Astrocyte (in vitro differentiated cells and primary cell): ENCODE measurements around the gene GIGYF2. TPM values are rescaled to one million over a fixed set of nuclear protein-coding genes. Genes with fewer than 3 reads are reported as not detected.

Experiments used
- DNase-seq: peaks from one replicate; pipeline ENCODE4 v3.0.0-alpha.2; 2010; ENCODE audit warnings: low read depth
- FAIRE-seq: peaks from 2 replicates; lab custom pipeline; 2011; peaks lifted over from hg19 to GRCh38; lab: Jason Lieb, UNC
- H2AFZ ChIP-seq: 2 replicates; pipeline ENCODE4 v1.6.0; 2012; ENCODE audit warnings: low read depth, low read length, inconsistent platforms
- H3K27ac ChIP-seq: 2 replicates; pipeline ENCODE4 v1.5.1; 2011; ENCODE audit warnings: low read depth, low read length, inconsistent platforms
- H3K27me3 ChIP-seq: 2 replicates; pipeline ENCODE4 v1.6.0; 2011; ENCODE audit warnings: low read length, inconsistent platforms; ENCODE audit not compliant: insufficient read depth
- H3K36me3 ChIP-seq: 2 replicates; pipeline ENCODE4 v1.5.1; 2011; ENCODE audit warnings: low read length, inconsistent platforms; ENCODE audit not compliant: insufficient read depth
- H3K4me1 ChIP-seq: 2 replicates; pipeline ENCODE4 v1.5.1; 2011; ENCODE audit warnings: low read length, inconsistent platforms; ENCODE audit not compliant: insufficient read depth
- H3K4me2 ChIP-seq: 2 replicates; pipeline ENCODE4 v1.6.0; 2012; ENCODE audit warnings: low read length, inconsistent platforms
- H3K4me3 ChIP-seq: 2 replicates; pipeline ENCODE4 v1.5.1; 2011; ENCODE audit warnings: low read depth, mild to moderate bottlenecking, low read length, inconsistent platforms; ENCODE audit not compliant: insufficient read depth
- H3K79me2 ChIP-seq: 2 replicates; pipeline ENCODE4 v1.6.0; 2012; ENCODE audit warnings: mild to moderate bottlenecking, low read length, inconsistent platforms; ENCODE audit not compliant: insufficient read depth
- H3K9ac ChIP-seq: 2 replicates; pipeline ENCODE4 v1.6.0; 2012; ENCODE audit warnings: mild to moderate bottlenecking, low read length, inconsistent platforms
- H3K9me3 ChIP-seq: 2 replicates; pipeline ENCODE4 v1.5.1; 2012; ENCODE audit warnings: low read depth, mild to moderate bottlenecking, low read length, inconsistent platforms; ENCODE audit not compliant: insufficient read depth
- H4K20me1 ChIP-seq: 2 replicates; pipeline ENCODE4 v1.6.0; 2012; ENCODE audit warnings: low read length, inconsistent platforms; ENCODE audit not compliant: insufficient read depth
- H3K27ac Mint-ChIP-seq: one replicate; pipeline ENCODE4 v1.8.0; 2021; ENCODE audit warnings: mild to moderate bottlenecking, mixed read lengths; ENCODE audit not compliant: unreplicated experiment
- H3K27me3 Mint-ChIP-seq: one replicate; pipeline ENCODE4 v1.8.0; 2021; ENCODE audit warnings: low read depth, mixed read lengths; ENCODE audit not compliant: unreplicated experiment
- H3K36me3 Mint-ChIP-seq: one replicate; pipeline ENCODE4 v1.8.0; 2021; ENCODE audit warnings: low read depth, mixed read lengths; ENCODE audit not compliant: unreplicated experiment
- H3K4me1 Mint-ChIP-seq: one replicate; pipeline ENCODE4 v1.8.0; 2021; ENCODE audit warnings: low read depth, mixed read lengths; ENCODE audit not compliant: unreplicated experiment
- H3K4me3 Mint-ChIP-seq: one replicate; pipeline ENCODE4 v1.8.0; 2021; ENCODE audit warnings: mild to moderate bottlenecking, moderate library complexity, mixed read lengths; ENCODE audit not compliant: unreplicated experiment
- H3K9me3 Mint-ChIP-seq: one replicate; pipeline ENCODE4 v1.8.0; 2021; ENCODE audit warnings: mild to moderate bottlenecking, mixed read lengths; ENCODE audit not compliant: unreplicated experiment
- EZH2 ChIP-seq: IDR thresholded peaks from 2 replicates; pipeline ENCODE4 v1.6.1; 2012; ENCODE audit warnings: mild to moderate bottlenecking, low read length, inconsistent platforms; ENCODE audit not compliant: insufficient read depth
- total RNA-seq: library from RNA; stranded (reverse); gene quantifications from 2 replicates; pipeline ENCODE4 v1.2.1, GENCODE V29; 2021
- TF ChIP-seq, protein P1 (sequence below): IDR thresholded peaks from 2 replicates; pipeline ENCODE4 v1.5.1; 2011; ENCODE audit warnings: low read depth, mild to moderate bottlenecking, inconsistent platforms, low read length, moderate library complexity; ENCODE audit not compliant: insufficient read depth

Gene GIGYF2
- total RNA-seq, 1 donor from 2014 or later: 47.1 TPM

DNA sequence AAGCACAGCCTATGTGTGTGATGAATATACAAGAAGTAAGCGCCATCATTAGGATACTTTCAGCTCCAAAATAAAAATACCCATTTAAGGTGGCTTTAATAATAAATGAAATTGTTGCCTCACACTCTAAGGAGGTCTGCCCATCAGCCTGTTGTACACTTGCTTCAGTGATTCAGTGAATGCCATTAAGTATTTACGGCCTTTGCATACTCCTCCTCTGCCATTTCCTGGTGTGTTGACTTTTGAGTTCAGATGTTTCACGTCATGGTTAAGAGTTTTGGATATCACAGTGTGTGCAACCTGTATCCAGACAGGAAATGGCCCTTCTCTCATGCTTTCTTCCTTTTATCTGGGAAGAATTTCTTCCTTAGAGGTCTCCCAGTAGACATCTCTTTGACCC, 134.4 kb downstream of the GIGYF2 start:
- H3K9me3 Mint-ChIP-seq: no peaks in the 10 kb centered on the region
- Histone ChIP-seq H3K79me2 (peaks cover 3% of the 10 kb centered on the region), H3K4me2 (no peak overlapping the region), H2AFZ (no peak overlapping the region), H3K9me3 (no peaks in the 10 kb centered on the region), H3K4me1 (no peaks in the 10 kb centered on the region), H3K36me3 (peaks cover 36% of the 10 kb centered on the region), H3K27me3 (no peaks in the 10 kb centered on the region), H4K20me1 (peaks cover 27% of the 10 kb centered on the region), H3K4me3 (no peak overlapping the region), H3K27ac (no peak overlapping the region), H3K9ac (no peak overlapping the region)
- peaks cover 14% of the 10 kb centered on the region for H3K36me3 Mint-ChIP-seq
- H3K4me1 Mint-ChIP-seq: no peaks in the 10 kb centered on the region
- DNase-seq (no peak), FAIRE-seq (no peak)
- no peak overlapping the region for H3K27ac Mint-ChIP-seq
- H3K27me3 Mint-ChIP-seq: no peaks in the 10 kb centered on the region
- no peak for TF ChIP-seq EZH2
- H3K4me3 Mint-ChIP-seq: no peak overlapping the region

DNA sequence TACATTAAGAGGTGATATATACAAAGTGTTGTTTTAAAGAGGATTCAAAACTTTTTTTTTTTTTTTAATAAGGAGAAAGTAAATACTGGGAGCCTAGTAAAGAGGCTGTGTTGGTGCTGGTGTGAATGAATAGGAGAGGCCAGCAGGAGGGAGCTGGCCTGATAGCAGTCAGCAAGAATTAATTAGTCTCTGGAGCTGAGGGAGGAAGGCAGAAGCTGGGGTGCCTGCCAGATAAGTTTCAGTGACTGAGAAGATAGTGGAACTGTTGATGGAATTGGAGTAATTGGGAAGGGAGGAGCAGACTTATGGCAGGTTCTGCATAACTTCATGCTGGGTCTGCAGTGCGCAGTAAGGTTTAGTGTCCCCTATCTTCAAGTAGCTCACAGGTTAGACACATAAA, 136.7 kb downstream of the GIGYF2 start:
- H3K9me3 ChIP-seq: no peaks in the 10 kb centered on the region
- peaks cover 12% of the 10 kb centered on the region for H3K4me1 Mint-ChIP-seq
- no peak overlapping the region for H3K27ac ChIP-seq
- peaks cover 3% of the 10 kb centered on the region for H3K79me2 ChIP-seq
- no peaks in the 10 kb centered on the region for H3K27me3 ChIP-seq
- H3K9ac ChIP-seq: no peak overlapping the region
- H4K20me1 ChIP-seq: peaks cover 28% of the 10 kb centered on the region
- no peak overlapping the region for H3K4me3 ChIP-seq
- peaks cover 42% of the 10 kb centered on the region for H3K36me3 ChIP-seq
- no peak overlapping the region for H3K27ac Mint-ChIP-seq
- peaks cover 14% of the 10 kb centered on the region for H3K36me3 Mint-ChIP-seq
- FAIRE-seq (no peak), DNase-seq (no peak)
- no peak overlapping the region for H3K4me2 ChIP-seq
- H3K9me3 Mint-ChIP-seq: no peaks in the 10 kb centered on the region
- H3K4me1 ChIP-seq: peaks cover 6% of the 10 kb centered on the region
- no peak for TF ChIP-seq EZH2
- TF ChIP-seq, protein P1, sequence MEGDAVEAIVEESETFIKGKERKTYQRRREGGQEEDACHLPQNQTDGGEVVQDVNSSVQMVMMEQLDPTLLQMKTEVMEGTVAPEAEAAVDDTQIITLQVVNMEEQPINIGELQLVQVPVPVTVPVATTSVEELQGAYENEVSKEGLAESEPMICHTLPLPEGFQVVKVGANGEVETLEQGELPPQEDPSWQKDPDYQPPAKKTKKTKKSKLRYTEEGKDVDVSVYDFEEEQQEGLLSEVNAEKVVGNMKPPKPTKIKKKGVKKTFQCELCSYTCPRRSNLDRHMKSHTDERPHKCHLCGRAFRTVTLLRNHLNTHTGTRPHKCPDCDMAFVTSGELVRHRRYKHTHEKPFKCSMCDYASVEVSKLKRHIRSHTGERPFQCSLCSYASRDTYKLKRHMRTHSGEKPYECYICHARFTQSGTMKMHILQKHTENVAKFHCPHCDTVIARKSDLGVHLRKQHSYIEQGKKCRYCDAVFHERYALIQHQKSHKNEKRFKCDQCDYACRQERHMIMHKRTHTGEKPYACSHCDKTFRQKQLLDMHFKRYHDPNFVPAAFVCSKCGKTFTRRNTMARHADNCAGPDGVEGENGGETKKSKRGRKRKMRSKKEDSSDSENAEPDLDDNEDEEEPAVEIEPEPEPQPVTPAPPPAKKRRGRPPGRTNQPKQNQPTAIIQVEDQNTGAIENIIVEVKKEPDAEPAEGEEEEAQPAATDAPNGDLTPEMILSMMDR: no peak
- no peak overlapping the region for H2AFZ ChIP-seq
- no peaks in the 10 kb centered on the region for H3K27me3 Mint-ChIP-seq
- no peak overlapping the region for H3K4me3 Mint-ChIP-seq

DNA sequence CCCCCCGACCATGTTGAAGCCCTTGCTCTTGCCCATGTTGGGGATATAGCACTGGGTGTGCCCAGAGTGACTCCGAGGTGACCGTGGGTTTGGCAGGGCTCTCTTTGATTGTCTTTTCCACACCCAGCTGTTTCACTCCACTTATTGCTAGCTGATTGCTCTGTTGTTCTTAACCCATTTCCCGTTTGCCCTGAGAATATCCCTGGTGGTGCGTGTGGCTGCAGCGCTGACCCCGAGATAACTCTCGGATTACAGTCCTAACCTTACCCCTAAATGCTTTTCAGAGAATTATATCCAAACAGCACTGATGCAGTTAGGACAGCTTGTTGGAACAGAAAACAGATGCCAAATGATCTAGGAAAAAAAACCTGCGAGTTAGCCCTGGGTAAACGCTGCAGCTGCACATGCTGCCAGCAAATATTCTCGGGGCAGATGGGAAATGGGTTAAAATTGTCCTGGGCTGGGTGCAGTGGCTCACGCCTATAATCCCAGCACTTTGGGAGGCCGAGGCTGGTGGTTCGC, 138.6 kb downstream of the GIGYF2 start:
- Histone ChIP-seq H3K36me3 (peaks cover 33% of the 10 kb centered on the region), H4K20me1 (peaks cover 31% of the 10 kb centered on the region), H3K27ac (no peak overlapping the region), H3K27me3 (no peaks in the 10 kb centered on the region), H3K9me3 (no peaks in the 10 kb centered on the region), H2AFZ (no peak overlapping the region), H3K9ac (no peak overlapping the region), H3K4me1 (peaks cover 7% of the 10 kb centered on the region), H3K79me2 (peaks cover 3% of the 10 kb centered on the region), H3K4me2 (no peak overlapping the region), H3K4me3 (no peak overlapping the region)
- Mint-ChIP-seq H3K4me3 (no peak overlapping the region), H3K27ac (no peak overlapping the region), H3K36me3 (peaks cover 14% of the 10 kb centered on the region), H3K9me3 (no peaks in the 10 kb centered on the region), H3K4me1 (peaks cover 21% of the 10 kb centered on the region), H3K27me3 (no peaks in the 10 kb centered on the region)
- no peak for FAIRE-seq
- no peak for TF ChIP-seq EZH2
- TF ChIP-seq, protein P1: no peak
- DNase-seq: no peak
